Activated naive CD8-positive, alpha-beta T cell treated with anti-CD3 and anti-CD28 coated beads for 36 hours (primary cell): ENCODE results near the gene UGT1A6. TPM values are rescaled to one million over a fixed set of nuclear protein-coding genes. Genes with fewer than 3 reads are reported as not detected.

Experiments used
- DNase-seq: peaks from one replicate; pipeline ENCODE4 v3.0.0; 2021
- H3K27ac Mint-ChIP-seq: one replicate; pipeline ENCODE4 v1.8.0; 2022; ENCODE audit warnings: mild to moderate bottlenecking, moderate library complexity, mixed read lengths
- H3K27me3 Mint-ChIP-seq: one replicate; pipeline ENCODE4 v1.8.0; 2022; ENCODE audit warnings: mild to moderate bottlenecking, mixed read lengths
- H3K36me3 Mint-ChIP-seq: one replicate; pipeline ENCODE4 v1.8.0; 2021; ENCODE audit warnings: mild to moderate bottlenecking, mixed read lengths
- H3K4me1 Mint-ChIP-seq: one replicate; pipeline ENCODE4 v1.8.0; 2021; ENCODE audit warnings: mixed read lengths
- H3K4me3 Mint-ChIP-seq: one replicate; pipeline ENCODE4 v1.8.0; 2022; ENCODE audit warnings: mild to moderate bottlenecking, moderate library complexity, mixed read lengths
- H3K9me3 Mint-ChIP-seq: one replicate; pipeline ENCODE4 v1.8.0; 2022; ENCODE audit warnings: mixed read lengths
- total RNA-seq, 2 experiments: library from RNA; stranded (reverse); gene quantifications; one replicate each; pipeline ENCODE4 v1.2.3, GENCODE V29; 2021

The UGT1A6 gene
- total RNA-seq, 2 experiments from 2014 or later: not detected

- Mint-ChIP-seq H3K27me3 (peaks cover 22% of the 10 kb centered on the region), H3K4me3 (no peak overlapping the region), H3K4me1 (no peaks in the 10 kb centered on the region), H3K36me3 (no peaks in the 10 kb centered on the region), H3K27ac (no peak overlapping the region), H3K9me3 (no peaks in the 10 kb centered on the region)
- DNase-seq: no peak
Measured at GRCh38 chr2:233674995-233675394, 17.7 kb upstream of the UGT1A6 start.

GRCh38 chr2:233676046-233676445 lies 16.6 kb upstream of the UGT1A6 start:
- Mint-ChIP-seq H3K4me3 (no peak overlapping the region), H3K27me3 (peaks cover 23% of the 10 kb centered on the region), H3K36me3 (no peaks in the 10 kb centered on the region), H3K9me3 (no peaks in the 10 kb centered on the region), H3K27ac (no peak overlapping the region), H3K4me1 (no peaks in the 10 kb centered on the region)
- DNase-seq: no peak

GRCh38 chr2:233679196-233679595 lies 13.5 kb upstream of the UGT1A6 start:
- H3K4me3 Mint-ChIP-seq: no peak overlapping the region
- no peak for DNase-seq
- no peaks in the 10 kb centered on the region for H3K4me1 Mint-ChIP-seq
- no peak overlapping the region for H3K27ac Mint-ChIP-seq
- H3K36me3 Mint-ChIP-seq: no peaks in the 10 kb centered on the region
- no peaks in the 10 kb centered on the region for H3K9me3 Mint-ChIP-seq
- H3K27me3 Mint-ChIP-seq: peaks cover 16% of the 10 kb centered on the region

GRCh38 chr2:233680361-233681045 lies 12.2 kb upstream of the UGT1A6 start:
- Mint-ChIP-seq H3K9me3 (no peaks in the 10 kb centered on the region), H3K27me3 (peaks cover 16% of the 10 kb centered on the region)

GRCh38 chr2:233681521-233682099 lies 11.1 kb upstream of the UGT1A6 start, which contains the start of gene UGT1A7:
UGT1A7 (plus strand) TSS chr2:233681901; CDS start chr2:233681938, 37 bp downstream.
- H3K36me3 Mint-ChIP-seq: no peaks in the 10 kb centered on the region
- no peak within 1 kb of the TSS for H3K27ac Mint-ChIP-seq
- H3K9me3 Mint-ChIP-seq: no peaks in the 10 kb centered on the region
- H3K4me1 Mint-ChIP-seq: no peaks in the 10 kb centered on the region
- no peak for DNase-seq
- H3K4me3 Mint-ChIP-seq: no peak within 1 kb of the TSS
- H3K27me3 Mint-ChIP-seq: peaks cover 12% of the 10 kb centered on the region

More at GRCh38 chr2:233680361-233681045, 12.2 kb upstream of the UGT1A6 start:
- Mint-ChIP-seq H3K36me3 (no peaks in the 10 kb centered on the region), H3K4me1 (no peaks in the 10 kb centered on the region), H3K27ac (no peak overlapping the region), H3K4me3 (no peak overlapping the region)
- DNase-seq: no peak

GRCh38 chr2:233684640-233685039 lies 8.1 kb upstream of the UGT1A6 start:
- Mint-ChIP-seq H3K4me3 (no peak overlapping the region), H3K36me3 (no peaks in the 10 kb centered on the region), H3K27me3 (peaks cover 9% of the 10 kb centered on the region), H3K27ac (no peak overlapping the region), H3K4me1 (peaks cover 2% of the 10 kb centered on the region), H3K9me3 (no peaks in the 10 kb centered on the region)
- no peak for DNase-seq

- Mint-ChIP-seq H3K27me3 (peaks cover 4% of the 10 kb centered on the region), H3K4me1 (peaks cover 2% of the 10 kb centered on the region), H3K27ac (no peak overlapping the region), H3K4me3 (no peak overlapping the region), H3K9me3 (no peaks in the 10 kb centered on the region), H3K36me3 (no peaks in the 10 kb centered on the region)
- no peak for DNase-seq
Measured at GRCh38 chr2:233686928-233687327, 5.8 kb upstream of the UGT1A6 start.

GRCh38 chr2:233688341-233688740 lies 4.3 kb upstream of the UGT1A6 start:
- Mint-ChIP-seq H3K36me3 (no peaks in the 10 kb centered on the region), H3K4me1 (peaks cover 2% of the 10 kb centered on the region), H3K27me3 (peaks cover 4% of the 10 kb centered on the region), H3K9me3 (no peaks in the 10 kb centered on the region), H3K4me3 (no peak overlapping the region), H3K27ac (no peak overlapping the region)
- DNase-seq: no peak

GRCh38 chr2:233689031-233689430 lies 3.7 kb upstream of the UGT1A6 start:
- Mint-ChIP-seq H3K36me3 (no peaks in the 10 kb centered on the region), H3K27me3 (peaks cover 4% of the 10 kb centered on the region), H3K4me1 (peaks cover 2% of the 10 kb centered on the region), H3K27ac (no peak overlapping the region), H3K4me3 (no peak overlapping the region), H3K9me3 (no peaks in the 10 kb centered on the region)
- DNase-seq: no peak

- H3K36me3 Mint-ChIP-seq: no peaks in the 10 kb centered on the region
- H3K9me3 Mint-ChIP-seq: no peaks in the 10 kb centered on the region
- H3K27ac Mint-ChIP-seq: no peak overlapping the region
- H3K4me3 Mint-ChIP-seq: no peak overlapping the region
- no peak for DNase-seq
- H3K27me3 Mint-ChIP-seq: peaks cover 4% of the 10 kb centered on the region
- peaks cover 2% of the 10 kb centered on the region for H3K4me1 Mint-ChIP-seq
Measured at GRCh38 chr2:233689501-233689900, 3.2 kb upstream of the UGT1A6 start.

- DNase-seq: no peak
- no peaks in the 10 kb centered on the region for H3K36me3 Mint-ChIP-seq
- peaks cover 2% of the 10 kb centered on the region for H3K4me1 Mint-ChIP-seq
- H3K27me3 Mint-ChIP-seq: peaks cover 4% of the 10 kb centered on the region
- no peaks in the 10 kb centered on the region for H3K9me3 Mint-ChIP-seq
- H3K27ac Mint-ChIP-seq: no peak overlapping the region
- H3K4me3 Mint-ChIP-seq: no peak overlapping the region
Measured at GRCh38 chr2:233690444-233690843, 2.2 kb upstream of the UGT1A6 start.

GRCh38 chr2:233691443-233692433 lies 952 bp upstream of the UGT1A6 start:
- no peaks in the 10 kb centered on the region for H3K9me3 Mint-ChIP-seq
- no peak for DNase-seq
- H3K4me3 Mint-ChIP-seq: no peak overlapping the region
- peaks cover 2% of the 10 kb centered on the region for H3K4me1 Mint-ChIP-seq
- H3K27ac Mint-ChIP-seq: no peak overlapping the region
- no peaks in the 10 kb centered on the region for H3K36me3 Mint-ChIP-seq
- peaks cover 4% of the 10 kb centered on the region for H3K27me3 Mint-ChIP-seq

GRCh38 chr2:233693963-233694362 lies 1.3 kb downstream of the UGT1A6 start:
- Mint-ChIP-seq H3K9me3 (no peaks in the 10 kb centered on the region), H3K27ac (no peak overlapping the region), H3K36me3 (no peaks in the 10 kb centered on the region), H3K27me3 (no peaks in the 10 kb centered on the region), H3K4me3 (no peak overlapping the region), H3K4me1 (peaks cover 2% of the 10 kb centered on the region)
- DNase-seq: no peak

GRCh38 chr2:233698740-233699139 lies 6.0 kb downstream of the UGT1A6 start:
- peaks cover 1% of the 10 kb centered on the region for H3K9me3 Mint-ChIP-seq
- no peak overlapping the region for H3K4me3 Mint-ChIP-seq
- peaks cover 4% of the 10 kb centered on the region for H3K27me3 Mint-ChIP-seq
- H3K4me1 Mint-ChIP-seq: no peaks in the 10 kb centered on the region
- H3K27ac Mint-ChIP-seq: no peak overlapping the region
- no peaks in the 10 kb centered on the region for H3K36me3 Mint-ChIP-seq
- no peak for DNase-seq

- Mint-ChIP-seq H3K27me3 (peaks cover 9% of the 10 kb centered on the region), H3K27ac (no peak overlapping the region), H3K36me3 (peaks cover 2% of the 10 kb centered on the region), H3K9me3 (peaks cover 6% of the 10 kb centered on the region), H3K4me3 (no peak overlapping the region), H3K4me1 (no peaks in the 10 kb centered on the region)
- no peak for DNase-seq
Measured at GRCh38 chr2:233699424-233700027, 6.8 kb downstream of the UGT1A6 start.
